ENCODE results near the gene SMOC1.

GRCh38 chr14:69868363-69868963 is 10.8 kb upstream of the SMOC1 start:
- TF ChIP-seq, protein P1, sequence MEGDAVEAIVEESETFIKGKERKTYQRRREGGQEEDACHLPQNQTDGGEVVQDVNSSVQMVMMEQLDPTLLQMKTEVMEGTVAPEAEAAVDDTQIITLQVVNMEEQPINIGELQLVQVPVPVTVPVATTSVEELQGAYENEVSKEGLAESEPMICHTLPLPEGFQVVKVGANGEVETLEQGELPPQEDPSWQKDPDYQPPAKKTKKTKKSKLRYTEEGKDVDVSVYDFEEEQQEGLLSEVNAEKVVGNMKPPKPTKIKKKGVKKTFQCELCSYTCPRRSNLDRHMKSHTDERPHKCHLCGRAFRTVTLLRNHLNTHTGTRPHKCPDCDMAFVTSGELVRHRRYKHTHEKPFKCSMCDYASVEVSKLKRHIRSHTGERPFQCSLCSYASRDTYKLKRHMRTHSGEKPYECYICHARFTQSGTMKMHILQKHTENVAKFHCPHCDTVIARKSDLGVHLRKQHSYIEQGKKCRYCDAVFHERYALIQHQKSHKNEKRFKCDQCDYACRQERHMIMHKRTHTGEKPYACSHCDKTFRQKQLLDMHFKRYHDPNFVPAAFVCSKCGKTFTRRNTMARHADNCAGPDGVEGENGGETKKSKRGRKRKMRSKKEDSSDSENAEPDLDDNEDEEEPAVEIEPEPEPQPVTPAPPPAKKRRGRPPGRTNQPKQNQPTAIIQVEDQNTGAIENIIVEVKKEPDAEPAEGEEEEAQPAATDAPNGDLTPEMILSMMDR (IDR thresholded peaks at IDR 0.05), result no peak
- no peak for TF ChIP-seq ZFX (IDR thresholded peaks at IDR 0.05; ENCODE audit: borderline replicate concordance)
